ENCODE measurements around the gene VPS54. TPM values are rescaled to one million over a fixed set of nuclear protein-coding genes. Genes with fewer than 3 reads are reported as not detected.

VPS54 gene
- total RNA-seq, 2 experiments from 2014 or later = 9.5 to 10.8 TPM

GRCh38 chr2:64007924-64008323 lies 11.3 kb downstream of the VPS54 start:
- H3K36me3 Mint-ChIP-seq (ENCODE audit: low read depth) = peaks cover 33% of the 10 kb centered on the region
- intact Hi-C loops (cut with DNase I, micrococcal nuclease) = no loop called here
- H3K9me3 ChIP-seq (ENCODE audit: control insufficient read depth in 1 of 2, insufficient read depth in 1 of 2, low read length in 2 of 2) = no peaks in the 10 kb centered on the region
- no peak overlapping the region for H3K4me3 ChIP-seq (ENCODE audit: low read length)
- no peak for TF ChIP-seq CTCF (IDR thresholded peaks at IDR 0.05)
- ChIA-PET POLR2A (interaction anchor here (0.7 kb wide), 1 partner anchor 56 kb away, joined by 3 read pairs; no protein-coding TSS in a partner anchor), CTCF (no interaction called here)
- H3K4me1 ChIP-seq (ENCODE audit: insufficient read depth, low read length) = no peaks in the 10 kb centered on the region
- no peak overlapping the region for H3K27ac ChIP-seq (ENCODE audit: low read depth in 1 of 2, low read length in 2 of 2)
- no peak for DNase-seq
- no peaks in the 10 kb centered on the region for H3K9me3 Mint-ChIP-seq
- H3K27me3 Mint-ChIP-seq = no peaks in the 10 kb centered on the region
- H3K36me3 ChIP-seq (ENCODE audit: insufficient read depth, low read length) = peaks cover 3% of the 10 kb centered on the region
- no peak overlapping the region for H3K4me3 Mint-ChIP-seq
- no peak overlapping the region for H3K27ac Mint-ChIP-seq
- H3K27me3 ChIP-seq (ENCODE audit: control insufficient read depth in 1 of 2, insufficient read depth in 2 of 2, low read length in 2 of 2) = no peaks in the 10 kb centered on the region
- H3K4me1 Mint-ChIP-seq (ENCODE audit: low read depth) = peaks cover 48% of the 10 kb centered on the region
- ATAC-seq (ENCODE audit: poor library complexity) = no peak

GRCh38 chr2:64005707-64006356 lies 13.4 kb downstream of the VPS54 start:
- H3K27me3 ChIP-seq (ENCODE audit: control insufficient read depth in 1 of 2, insufficient read depth in 2 of 2, low read length in 2 of 2) = no peaks in the 10 kb centered on the region
- no peaks in the 10 kb centered on the region for H3K4me1 ChIP-seq (ENCODE audit: insufficient read depth, low read length)
- Mint-ChIP-seq H3K4me1 (ENCODE audit: low read depth) (peaks cover 35% of the 10 kb centered on the region), H3K27me3 (no peaks in the 10 kb centered on the region), H3K4me3 (no peak overlapping the region), H3K36me3 (ENCODE audit: low read depth) (peaks cover 43% of the 10 kb centered on the region), H3K9me3 (no peaks in the 10 kb centered on the region), H3K27ac (no peak overlapping the region)
- no peak for TF ChIP-seq CTCF (IDR thresholded peaks at IDR 0.05)
- intact Hi-C loops (cut with DNase I, micrococcal nuclease) = no loop called here
- ChIA-PET POLR2A (no interaction called here), CTCF (no interaction called here)
- H3K36me3 ChIP-seq (ENCODE audit: insufficient read depth, low read length) = peaks cover 8% of the 10 kb centered on the region
- no peaks in the 10 kb centered on the region for H3K9me3 ChIP-seq (ENCODE audit: control insufficient read depth in 1 of 2, insufficient read depth in 1 of 2, low read length in 2 of 2)
- H3K4me3 ChIP-seq (ENCODE audit: low read length) = no peak overlapping the region
- no peak overlapping the region for H3K27ac ChIP-seq (ENCODE audit: low read depth in 1 of 2, low read length in 2 of 2)
- DNase-seq (no peak), ATAC-seq (ENCODE audit: poor library complexity) (no peak)

DNA sequence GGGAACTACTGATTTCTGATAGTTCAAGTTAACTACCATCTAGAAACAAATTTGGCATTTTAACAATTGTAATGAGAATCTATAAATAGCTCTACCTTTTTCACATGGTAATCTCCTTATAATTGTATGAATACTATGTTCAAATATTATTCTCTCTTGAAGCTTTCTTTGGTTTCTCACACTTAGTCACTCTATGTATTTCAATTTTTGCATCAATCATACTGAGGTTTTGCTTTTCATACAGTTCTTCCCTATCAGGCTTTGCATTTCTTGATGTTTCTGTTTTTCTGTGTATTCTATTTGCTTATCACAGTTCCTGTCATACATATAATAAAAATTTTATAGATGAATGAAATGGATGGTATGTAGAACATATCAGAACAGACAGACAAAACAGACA lies 16.0 kb downstream of the VPS54 start:
- Mint-ChIP-seq H3K4me1 (ENCODE audit: low read depth) (peaks cover 21% of the 10 kb centered on the region), H3K36me3 (ENCODE audit: low read depth) (peaks cover 42% of the 10 kb centered on the region), H3K27ac (no peak overlapping the region), H3K27me3 (no peaks in the 10 kb centered on the region), H3K9me3 (peaks cover 2% of the 10 kb centered on the region), H3K4me3 (no peak overlapping the region)
- ChIA-PET POLR2A (interaction anchor here (0.8 kb wide), 1 partner anchor 15 kb away, joined by 4 read pairs; no protein-coding TSS in a partner anchor), CTCF (no interaction called here)
- ATAC-seq (ENCODE audit: poor library complexity) (no peak), DNase-seq (no peak)
- peaks cover 0 to 3% of the 10 kb centered on the region in 2 experiments for H3K9me3 ChIP-seq (ENCODE audit: control insufficient read depth in 1 of 2, insufficient read depth in 1 of 2, low read length in 2 of 2)
- no peak for TF ChIP-seq CTCF (IDR thresholded peaks at IDR 0.05)
- intact Hi-C loops (cut with DNase I, micrococcal nuclease) = no loop called here
- no peaks in the 10 kb centered on the region for H3K27me3 ChIP-seq (ENCODE audit: control insufficient read depth in 1 of 2, insufficient read depth in 2 of 2, low read length in 2 of 2)
- no peak overlapping the region for H3K27ac ChIP-seq (ENCODE audit: low read depth in 1 of 2, low read length in 2 of 2)
- peaks cover 15% of the 10 kb centered on the region for H3K36me3 ChIP-seq (ENCODE audit: insufficient read depth, low read length)
- no peaks in the 10 kb centered on the region for H3K4me1 ChIP-seq (ENCODE audit: insufficient read depth, low read length)
- no peak overlapping the region for H3K4me3 ChIP-seq (ENCODE audit: low read length)

Measured in CD4-positive, alpha-beta T cell (primary cell).